CD4-positive, alpha-beta memory T cell (primary cell): ENCODE data around the gene TJP1. TPM values are rescaled to one million over a fixed set of nuclear protein-coding genes. Genes with fewer than 3 reads are reported as not detected.

Experiments used
- CTCF ChIA-PET: fragments of 350-600 bp; sonication (Branson Sonifier 250); formaldehyde crosslinking; loops from one replicate; lab custom pipeline; 2021; ENCODE audit warnings: inconsistent platforms; ENCODE audit not compliant: partially characterized antibody; lab: Charles Lee
- POLR2A ChIA-PET: fragments of 350-600 bp; sonication (Branson Sonifier 250); formaldehyde crosslinking; loops from one replicate; lab custom pipeline; 2021; ENCODE audit not compliant: partially characterized antibody; lab: Charles Lee
- DNase-seq, 5 donors: peaks; one replicate each; pipeline versions ENCODE4 v3.0.0 to v3.0.0-alpha.2; 2020 to 2022; ENCODE audit warnings: mixed read lengths in 1 of 5
- H3K27ac ChIP-seq: one replicate; pipeline ENCODE4 v1.7.0; 2013; ENCODE audit warnings: low read depth, low read length
- H3K27me3 ChIP-seq: 2 replicates; pipeline ENCODE4 v1.7.0; 2013; ENCODE audit warnings: mild to moderate bottlenecking, low read length, moderate library complexity; ENCODE audit not compliant: insufficient read depth
- H3K36me3 ChIP-seq: 2 replicates; pipeline ENCODE4 v1.7.0; 2013; ENCODE audit warnings: mild to moderate bottlenecking, low read length, moderate library complexity; ENCODE audit not compliant: insufficient read depth
- H3K4me1 ChIP-seq: 2 replicates; pipeline ENCODE4 v1.7.0; 2013; ENCODE audit warnings: mild to moderate bottlenecking, low read length, moderate library complexity; ENCODE audit not compliant: insufficient read depth
- H3K4me3 ChIP-seq, 2 donors: one replicate each; pipeline ENCODE4 v1.7.0; 2013; ENCODE audit warnings: low read length in 2 of 2, mild to moderate bottlenecking in 1 of 2
- H3K9me3 ChIP-seq, 2 donors: one replicate each; pipeline ENCODE4 v1.7.0; 2013; ENCODE audit warnings: low read length in 2 of 2, control low read depth in 1 of 2; ENCODE audit not compliant: control insufficient read depth in 1 of 2
- H3K27ac Mint-ChIP-seq, 7 donors: one replicate each; pipeline ENCODE4 v1.8.0; 2020 to 2021; ENCODE audit warnings: mixed read lengths in 7 of 7, mild to moderate bottlenecking in 6 of 7, inconsistent platforms in 3 of 7, moderate library complexity in 3 of 7
- H3K27me3 Mint-ChIP-seq, 2 donors: one replicate each; pipeline ENCODE4 v1.8.0; 2020 to 2021; ENCODE audit warnings: mixed read lengths in 2 of 2
- H3K36me3 Mint-ChIP-seq, 2 donors: one replicate each; pipeline ENCODE4 v1.8.0; 2020 to 2021; ENCODE audit warnings: mixed read lengths in 2 of 2, inconsistent platforms in 1 of 2, mild to moderate bottlenecking in 1 of 2
- H3K4me1 Mint-ChIP-seq, 4 donors: one replicate each; pipeline ENCODE4 v1.8.0; 2020 to 2021; ENCODE audit warnings: mixed read lengths in 4 of 4, mild to moderate bottlenecking in 1 of 4
- H3K4me3 Mint-ChIP-seq, 8 donors: one replicate each; pipeline ENCODE4 v1.8.0; 2020 to 2021; ENCODE audit warnings: mixed read lengths in 8 of 8, mild to moderate bottlenecking in 7 of 8, moderate library complexity in 6 of 8, inconsistent platforms in 3 of 8
- H3K9me3 Mint-ChIP-seq, 8 donors: one replicate each; pipeline ENCODE4 v1.8.0; 2020 to 2021; ENCODE audit warnings: mixed read lengths in 8 of 8, mild to moderate bottlenecking in 5 of 8, inconsistent platforms in 3 of 8, moderate library complexity in 1 of 8
- intact Hi-C: fragments of 100-400 bp; cut with micrococcal nuclease; formaldehyde crosslinking; loops from one replicate; pipeline ENCODE4 v1.15.1; 2023
- polyA plus RNA-seq, 2 donors: library from polyadenylated mRNA; unstranded; fragments of 300-500 nt; fragmentation: Illumina TruSeq; gene quantifications; one replicate each; pipeline ENCODE4 v1.2.3, GENCODE V29; 2021
- total RNA-seq, 2 experiments: library from RNA; stranded (reverse); gene quantifications; one replicate each; pipeline ENCODE4 v1.2.3, GENCODE V29; 2021

Gene TJP1
- total and polyA plus RNA-seq, 4 experiments from 2014 or later: not detected

DNA sequence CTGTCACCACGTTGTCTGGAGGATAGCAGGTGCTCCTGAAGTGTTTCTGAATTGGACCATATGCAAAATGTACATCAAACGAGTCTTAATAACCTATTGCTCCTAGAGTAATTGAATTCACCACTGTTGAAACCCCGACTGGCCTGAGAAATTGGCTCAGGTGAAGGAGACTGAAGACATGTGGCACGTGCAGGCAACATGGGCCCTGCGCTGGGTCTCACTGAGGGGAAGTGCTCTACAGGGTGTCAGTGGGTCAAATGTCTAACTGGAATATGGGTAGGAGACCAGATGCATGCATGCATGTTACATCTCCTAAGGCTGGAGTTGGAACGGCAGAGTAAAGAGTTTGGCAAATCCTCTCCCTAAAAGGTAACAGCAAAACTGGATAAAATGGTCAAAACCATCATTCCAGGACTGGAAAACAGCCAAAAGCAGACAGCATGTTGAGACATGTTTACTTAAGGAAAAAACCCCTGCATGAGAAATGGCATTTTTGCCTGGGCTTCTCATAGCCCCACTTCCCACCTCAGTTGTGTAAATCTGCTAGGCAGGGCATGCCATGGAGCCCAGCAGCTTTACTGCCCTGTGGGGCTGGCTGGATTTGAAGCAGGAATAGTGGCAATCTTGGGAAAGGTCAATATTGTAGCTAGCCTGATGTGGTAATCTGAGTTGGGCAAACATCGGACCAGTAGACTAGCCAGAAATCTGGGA is 131.3 kb downstream of the TJP1 start:
- ChIA-PET POLR2A (no interaction called here), CTCF (no interaction called here)
- Histone ChIP-seq H3K4me3 (no peak overlapping the region), H3K27ac (no peak overlapping the region), H3K36me3 (no peaks in the 10 kb centered on the region), H3K4me1 (no peaks in the 10 kb centered on the region), H3K27me3 (no peaks in the 10 kb centered on the region), H3K9me3 (no peaks in the 10 kb centered on the region)
- DNase-seq: no peak
- Mint-ChIP-seq H3K36me3 (no peaks in the 10 kb centered on the region), H3K27ac (no peak overlapping the region), H3K27me3 (peaks cover 4 to 7% of the 10 kb centered on the region in 2 donors), H3K4me1 (no peaks in the 10 kb centered on the region), H3K4me3 (no peak overlapping the region), H3K9me3 (peaks cover 0 to 18% (median 5%) of the 10 kb centered on the region in 8 donors)
- intact Hi-C loops: no loop called here

DNA sequence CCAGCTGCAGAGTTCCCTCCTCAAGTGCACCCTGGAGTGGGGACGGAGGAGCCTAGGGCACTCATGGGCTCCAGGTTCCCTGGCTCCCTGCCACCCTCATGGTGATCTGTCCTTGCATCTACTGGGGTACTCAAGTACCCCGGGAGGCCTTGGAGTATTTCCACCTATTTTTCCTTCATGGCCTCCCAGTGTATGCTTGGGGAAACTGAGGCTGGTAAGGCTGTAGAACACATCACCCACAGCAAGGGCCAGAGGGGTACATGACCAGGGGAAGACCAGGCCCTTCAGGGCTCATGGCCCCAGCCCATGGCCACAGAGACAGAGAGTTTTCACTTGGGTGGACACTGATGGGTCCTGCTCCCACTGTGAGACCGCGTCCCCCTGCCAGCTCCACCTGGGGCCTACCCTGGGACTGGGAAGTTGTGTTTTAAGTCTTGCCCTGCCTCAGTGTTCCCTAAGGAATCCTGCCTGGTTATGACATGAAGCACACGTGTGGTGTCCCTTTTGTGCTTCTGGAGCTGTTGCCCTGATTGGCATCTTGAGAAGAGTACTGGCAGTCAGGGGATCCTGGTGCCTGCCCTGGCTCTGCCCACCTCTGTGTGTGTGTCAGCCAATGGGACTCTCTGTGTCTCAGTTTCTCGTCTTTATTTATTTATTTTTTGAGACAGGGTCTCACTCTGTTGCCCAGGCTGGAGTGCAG is 132.8 kb downstream of the TJP1 start:
- H3K36me3 Mint-ChIP-seq: no peaks in the 10 kb centered on the region

DNA sequence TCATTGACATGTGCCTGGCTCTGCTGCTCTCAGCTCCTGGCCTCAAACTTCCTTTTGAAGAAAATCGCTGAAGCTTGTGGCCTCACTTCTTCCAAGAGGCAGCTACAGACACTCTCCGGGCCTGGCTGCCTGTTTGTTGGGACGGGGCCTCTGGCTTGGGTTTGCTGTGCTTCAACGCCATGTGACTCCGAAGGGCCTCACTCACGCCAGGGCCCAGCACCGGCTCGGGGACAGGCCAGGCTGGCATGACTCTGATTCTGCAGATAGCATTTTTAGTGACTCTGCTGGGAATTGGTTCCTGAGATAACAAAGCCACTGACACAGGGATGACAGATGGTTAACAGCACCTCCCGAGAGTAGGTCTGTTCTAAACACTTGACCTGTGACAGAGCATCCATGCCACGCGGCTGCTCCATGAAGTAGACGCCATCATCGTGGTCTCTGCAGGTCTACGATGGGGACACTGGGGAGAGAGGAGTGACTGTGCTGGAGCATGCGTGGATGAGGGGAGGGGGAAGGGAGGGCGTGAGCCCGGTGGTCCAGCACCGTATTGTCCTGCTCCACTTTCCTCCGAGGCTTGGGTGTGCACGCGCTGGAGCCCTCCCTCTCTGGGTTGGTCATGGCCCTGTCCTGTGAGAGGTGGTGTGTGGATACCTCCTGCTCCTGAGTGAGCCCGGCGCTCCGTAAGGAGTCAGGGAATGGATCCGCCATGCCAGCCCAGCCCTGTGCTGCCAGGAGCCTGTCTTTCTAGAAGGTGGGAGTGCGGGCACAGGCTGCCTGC is 133.6 kb downstream of the TJP1 start:
- no peak overlapping the region for H3K27ac Mint-ChIP-seq
- POLR2A ChIA-PET: no interaction called here
- no peak for DNase-seq

More for the DNA sequence above, 132.8 kb downstream of the TJP1 start:
- no peak overlapping the region for H3K4me3 ChIP-seq
- H3K36me3 ChIP-seq: no peaks in the 10 kb centered on the region
- Mint-ChIP-seq H3K4me3 (no peak overlapping the region), H3K27me3 (peaks cover 4 to 7% of the 10 kb centered on the region in 2 donors), H3K27ac (no peak overlapping the region), H3K4me1 (no peaks in the 10 kb centered on the region), H3K9me3 (peaks cover 0 to 14% (median 3%) of the 10 kb centered on the region in 8 donors)
- no peak overlapping the region for H3K27ac ChIP-seq
- ChIA-PET CTCF (no interaction called here), POLR2A (no interaction called here)
- H3K9me3 ChIP-seq: no peaks in the 10 kb centered on the region
- H3K4me1 ChIP-seq: no peaks in the 10 kb centered on the region
- DNase-seq: no peak
- no peaks in the 10 kb centered on the region for H3K27me3 ChIP-seq
- intact Hi-C loops: no loop called here

DNA sequence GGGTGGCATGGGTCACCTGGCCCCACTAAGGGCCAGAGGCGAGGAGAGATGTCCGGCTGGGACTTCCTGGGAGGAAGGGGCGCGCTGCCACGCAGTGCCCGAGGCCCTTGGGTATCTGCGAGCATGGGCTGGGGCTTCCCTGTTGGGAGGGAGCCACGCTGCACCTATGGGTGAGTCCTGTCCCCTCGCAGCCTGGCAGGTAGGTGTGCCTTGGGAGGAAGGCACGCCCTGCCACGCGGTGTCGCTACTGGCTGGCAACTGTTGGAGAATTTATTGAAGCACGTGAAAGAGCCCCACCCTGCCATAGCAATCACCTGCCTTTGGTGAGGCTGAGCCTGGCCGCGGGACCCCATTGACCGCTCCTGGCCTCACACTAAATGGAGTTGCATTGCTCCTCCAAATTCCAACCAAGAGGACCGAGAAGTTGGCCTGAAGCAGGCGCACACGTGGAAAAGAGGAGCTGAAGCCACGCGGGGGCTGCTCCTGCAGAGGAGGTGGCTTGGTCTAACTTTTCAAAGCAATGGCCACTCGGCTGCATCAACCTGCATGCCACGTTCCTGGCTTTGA is 134.2 kb downstream of the TJP1 start:
- no peaks in the 10 kb centered on the region for H3K27me3 ChIP-seq
- ChIA-PET CTCF (no interaction called here), POLR2A (no interaction called here)
- H3K36me3 ChIP-seq: no peaks in the 10 kb centered on the region
- Mint-ChIP-seq H3K27ac (peak overlapping the region in 1 of 7 donors; percentile 35), H3K4me1 (no peaks in the 10 kb centered on the region), H3K9me3 (peaks cover 0 to 6% (median 0%) of the 10 kb centered on the region in 8 donors), H3K36me3 (no peaks in the 10 kb centered on the region), H3K27me3 (peaks cover 4 to 7% of the 10 kb centered on the region in 2 donors), H3K4me3 (no peak overlapping the region)
- H3K4me1 ChIP-seq: no peaks in the 10 kb centered on the region
- no peaks in the 10 kb centered on the region for H3K9me3 ChIP-seq
- no peak for DNase-seq
- H3K27ac ChIP-seq: no peak overlapping the region
- H3K4me3 ChIP-seq: no peak overlapping the region
- intact Hi-C loops: no loop called here

More for the DNA sequence above, 133.6 kb downstream of the TJP1 start:
- peaks cover 0 to 10% (median 1%) of the 10 kb centered on the region in 8 donors for H3K9me3 Mint-ChIP-seq
- H3K36me3 Mint-ChIP-seq: no peaks in the 10 kb centered on the region
- no peak overlapping the region for H3K4me3 Mint-ChIP-seq
- no peaks in the 10 kb centered on the region for H3K4me1 Mint-ChIP-seq
- Histone ChIP-seq H3K4me1 (no peaks in the 10 kb centered on the region), H3K9me3 (no peaks in the 10 kb centered on the region), H3K36me3 (no peaks in the 10 kb centered on the region), H3K4me3 (no peak overlapping the region), H3K27ac (no peak overlapping the region), H3K27me3 (no peaks in the 10 kb centered on the region)
- CTCF ChIA-PET: no interaction called here
- intact Hi-C loops: no loop called here
- peaks cover 4 to 7% of the 10 kb centered on the region in 2 donors for H3K27me3 Mint-ChIP-seq

DNA sequence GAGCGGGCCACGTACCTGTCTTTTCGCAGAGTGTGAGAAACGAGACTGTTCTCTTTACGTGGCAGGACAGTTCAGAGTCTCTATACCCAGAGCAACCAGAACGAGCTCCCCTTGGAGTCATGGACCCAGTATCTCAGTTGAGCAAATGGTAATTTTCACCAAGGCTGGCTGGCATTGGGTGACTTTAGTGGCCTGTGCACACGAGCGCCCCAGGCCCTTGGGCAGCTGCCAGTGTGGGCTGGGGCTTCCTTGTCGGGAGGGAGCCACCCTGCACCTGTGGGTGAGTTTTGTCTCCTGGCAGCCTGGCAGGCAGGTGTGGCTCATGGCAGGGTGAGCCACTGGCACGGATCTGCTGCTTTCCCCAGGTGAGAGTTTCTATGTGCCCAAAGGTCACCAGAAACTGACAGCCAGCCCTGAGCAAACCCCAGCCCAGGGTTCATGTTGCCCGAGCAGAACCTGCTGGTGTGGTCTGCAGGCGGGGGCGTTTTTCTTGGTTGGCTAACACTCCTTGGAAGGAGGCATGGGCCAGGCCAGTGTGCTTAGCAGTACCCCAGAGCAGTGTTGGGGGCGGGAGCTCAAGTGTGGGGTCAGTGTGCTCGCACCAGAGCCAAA is 135.0 kb downstream of the TJP1 start:
- peaks cover 4 to 7% of the 10 kb centered on the region in 2 donors for H3K27me3 Mint-ChIP-seq

DNA sequence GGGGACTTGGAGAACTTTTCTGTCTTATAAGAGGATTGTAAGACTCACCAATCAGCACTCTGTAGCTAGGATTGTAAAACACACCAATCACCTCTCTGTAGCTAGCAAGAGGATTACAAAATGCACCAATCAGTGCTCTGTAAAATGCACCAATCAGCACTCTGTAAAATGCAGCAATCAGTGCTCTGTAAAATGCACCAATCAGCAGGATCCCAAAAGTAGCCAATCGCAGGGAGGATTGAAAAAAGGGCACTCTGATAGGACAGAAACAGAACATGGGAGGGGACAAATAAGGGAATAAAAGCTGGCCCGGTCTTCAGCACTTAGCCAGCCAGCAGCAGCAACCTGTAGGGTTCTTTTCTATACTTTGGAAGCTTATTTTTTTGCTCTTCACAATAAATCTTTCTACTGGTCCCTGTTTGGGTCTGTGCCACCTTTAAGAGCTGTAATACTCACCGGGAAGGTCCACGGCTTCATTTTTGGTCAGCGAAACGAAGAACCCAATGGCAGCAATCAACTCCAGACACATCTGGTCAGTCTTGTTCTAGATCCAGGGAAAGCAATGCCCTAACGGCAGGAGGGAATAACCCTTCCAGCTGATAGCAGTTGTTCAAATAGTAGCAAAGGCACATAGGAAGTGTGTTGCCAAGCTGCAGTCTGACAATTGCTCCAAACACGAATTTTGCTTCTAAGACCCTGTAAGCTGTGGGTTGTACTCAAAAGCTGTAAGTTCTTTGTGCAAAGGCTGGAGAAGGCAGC is 135.6 kb downstream of the TJP1 start:
- Histone ChIP-seq H3K9me3 (no peaks in the 10 kb centered on the region), H3K27me3 (no peaks in the 10 kb centered on the region), H3K4me3 (no peak overlapping the region), H3K27ac (no peak overlapping the region), H3K36me3 (no peaks in the 10 kb centered on the region), H3K4me1 (no peaks in the 10 kb centered on the region)
- H3K4me3 Mint-ChIP-seq: no peak overlapping the region
- peaks cover 0 to 7% of the 10 kb centered on the region in 2 donors for H3K27me3 Mint-ChIP-seq
- H3K36me3 Mint-ChIP-seq: no peaks in the 10 kb centered on the region
- DNase-seq: no peak
- ChIA-PET POLR2A (no interaction called here), CTCF (no interaction called here)
- H3K27ac Mint-ChIP-seq: no peak overlapping the region
- intact Hi-C loops: no loop called here
- no peaks in the 10 kb centered on the region for H3K4me1 Mint-ChIP-seq
- H3K9me3 Mint-ChIP-seq: peaks cover 0 to 6% (median 0%) of the 10 kb centered on the region in 8 donors

More for the DNA sequence above, 135.0 kb downstream of the TJP1 start:
- Histone ChIP-seq H3K27ac (no peak overlapping the region), H3K4me1 (no peaks in the 10 kb centered on the region), H3K9me3 (no peaks in the 10 kb centered on the region), H3K27me3 (no peaks in the 10 kb centered on the region), H3K36me3 (no peaks in the 10 kb centered on the region), H3K4me3 (no peak overlapping the region)
- H3K36me3 Mint-ChIP-seq: no peaks in the 10 kb centered on the region
- no peaks in the 10 kb centered on the region for H3K4me1 Mint-ChIP-seq
- peaks cover 0 to 6% (median 0%) of the 10 kb centered on the region in 8 donors for H3K9me3 Mint-ChIP-seq
- DNase-seq: no peak
- no peak overlapping the region for H3K27ac Mint-ChIP-seq
- intact Hi-C loops: no loop called here
- CTCF ChIA-PET: no interaction called here
- no peak overlapping the region for H3K4me3 Mint-ChIP-seq
- POLR2A ChIA-PET: no interaction called here
